GM21390 (cell line): ENCODE measurements around the gene TRRAP.
"Not testable (repeated sequence)": the region's sequence is repeated elsewhere in the genome, so short reads cannot be mapped to it uniquely, and the experiment has no call there.

Experiments
- ATAC-seq: cut with Tn5 transposase; IDR thresholded peaks from one replicate; pipeline ENCODE4 v1.9.1; 2021; ENCODE audit not compliant: unreplicated experiment

Gene TRRAP

DNA sequence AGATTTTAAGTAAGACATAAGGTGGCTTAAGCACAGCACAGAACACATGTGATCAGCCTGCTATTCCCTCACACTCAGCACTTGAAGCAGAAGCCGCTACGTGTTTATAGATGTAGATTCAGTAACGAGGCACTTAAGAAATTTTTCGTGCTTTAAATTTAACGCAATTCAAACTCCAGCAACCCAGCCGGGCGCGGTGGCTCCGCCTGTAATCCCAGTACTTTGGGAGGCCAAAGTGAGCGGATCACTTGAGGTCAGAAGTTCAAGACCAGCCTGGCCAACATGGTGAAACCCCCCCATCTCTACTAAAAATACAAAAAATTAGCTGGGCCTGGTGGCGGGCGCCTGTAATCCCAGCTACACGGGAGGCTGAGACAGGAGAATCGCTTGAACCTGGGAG is 167.9 kb downstream of the TRRAP start:
- not testable (repeated sequence) for ATAC-seq

DNA sequence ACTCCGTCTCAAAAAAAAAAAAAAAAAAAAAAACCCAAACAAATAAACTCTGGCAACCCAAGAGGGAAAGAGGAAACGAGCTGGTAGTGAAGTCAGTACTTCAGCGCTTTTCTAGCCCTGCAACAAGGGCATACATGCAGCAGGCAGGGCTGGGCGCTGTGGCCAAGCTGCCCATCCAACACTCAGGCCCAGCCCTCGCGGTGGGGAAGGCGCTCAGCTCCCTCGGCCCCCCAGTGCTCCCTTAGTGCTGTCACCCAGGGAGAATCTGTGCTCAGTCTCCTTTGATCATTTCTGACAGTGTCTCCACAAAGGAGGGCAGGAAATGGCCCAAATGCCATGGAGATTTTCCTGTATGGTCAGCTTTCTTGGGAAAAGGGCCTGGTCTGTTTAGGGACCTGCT is 168.4 kb downstream of the TRRAP start:
- no peak for ATAC-seq

DNA sequence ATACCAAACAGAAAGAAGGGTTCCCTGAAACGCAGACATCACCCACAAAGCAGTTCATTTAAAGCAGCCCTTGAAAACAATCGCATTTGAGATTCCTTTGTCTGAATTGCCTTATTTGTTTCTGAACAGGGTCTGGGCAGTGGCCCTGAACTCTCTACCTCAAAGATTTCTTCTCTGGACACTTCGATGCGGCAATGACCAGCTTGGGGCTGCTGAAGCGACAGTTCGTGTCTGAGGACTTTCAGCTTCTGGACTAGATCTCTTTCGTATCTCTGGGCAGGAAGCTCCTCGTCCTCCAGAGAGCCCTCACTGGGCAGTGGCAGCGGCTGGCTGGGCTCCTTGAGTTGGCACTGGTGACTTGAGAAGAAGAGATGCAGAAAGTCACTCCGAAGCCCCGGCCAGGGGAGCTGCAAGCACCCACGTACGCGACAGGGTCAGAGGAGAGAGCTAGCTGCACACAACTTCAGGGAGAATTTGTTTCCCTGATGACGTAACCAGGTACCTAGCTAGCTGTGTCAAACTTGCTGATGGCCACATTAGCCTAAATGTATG is 169.3 kb downstream of the TRRAP start:
- ATAC-seq: no peak

DNA sequence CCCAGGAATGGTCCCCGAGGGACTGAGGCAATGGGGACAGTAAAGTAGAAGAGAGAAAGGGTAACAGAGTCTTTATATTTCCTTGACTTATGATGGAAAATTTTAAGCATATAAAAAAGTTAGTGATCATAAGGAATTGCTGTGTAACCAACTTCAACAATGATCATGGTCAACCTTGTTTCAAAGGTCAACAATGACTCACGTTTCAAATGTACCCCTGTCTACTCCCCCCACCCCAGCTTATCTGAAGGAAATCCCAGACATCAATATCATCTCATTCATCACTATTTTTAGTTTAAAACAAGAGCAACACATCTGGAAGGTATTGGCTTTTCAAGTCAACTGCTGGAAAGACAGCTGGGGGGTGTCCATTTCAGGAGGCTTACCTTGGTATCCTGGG is 172.6 kb downstream of the TRRAP start:
- ATAC-seq: no peak

DNA sequence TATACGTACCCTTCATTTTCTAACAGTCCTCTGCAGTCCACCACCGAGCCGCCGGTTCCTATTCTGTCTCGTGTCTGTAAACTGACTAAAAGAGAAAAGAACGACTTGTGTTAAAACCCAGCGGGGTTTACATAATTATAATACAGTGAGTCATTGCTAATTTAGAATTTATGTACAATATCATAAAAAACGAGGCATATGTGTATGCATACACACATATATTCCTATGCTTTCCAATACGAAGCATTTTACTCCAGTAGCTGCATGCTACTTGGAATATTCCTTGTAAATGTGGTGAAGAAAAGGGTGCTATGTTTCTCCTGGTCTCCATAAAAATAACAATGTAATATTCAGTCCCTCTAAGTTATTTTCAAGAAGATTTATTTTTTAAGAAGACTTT is 176.4 kb downstream of the TRRAP start:
- no peak for ATAC-seq

DNA sequence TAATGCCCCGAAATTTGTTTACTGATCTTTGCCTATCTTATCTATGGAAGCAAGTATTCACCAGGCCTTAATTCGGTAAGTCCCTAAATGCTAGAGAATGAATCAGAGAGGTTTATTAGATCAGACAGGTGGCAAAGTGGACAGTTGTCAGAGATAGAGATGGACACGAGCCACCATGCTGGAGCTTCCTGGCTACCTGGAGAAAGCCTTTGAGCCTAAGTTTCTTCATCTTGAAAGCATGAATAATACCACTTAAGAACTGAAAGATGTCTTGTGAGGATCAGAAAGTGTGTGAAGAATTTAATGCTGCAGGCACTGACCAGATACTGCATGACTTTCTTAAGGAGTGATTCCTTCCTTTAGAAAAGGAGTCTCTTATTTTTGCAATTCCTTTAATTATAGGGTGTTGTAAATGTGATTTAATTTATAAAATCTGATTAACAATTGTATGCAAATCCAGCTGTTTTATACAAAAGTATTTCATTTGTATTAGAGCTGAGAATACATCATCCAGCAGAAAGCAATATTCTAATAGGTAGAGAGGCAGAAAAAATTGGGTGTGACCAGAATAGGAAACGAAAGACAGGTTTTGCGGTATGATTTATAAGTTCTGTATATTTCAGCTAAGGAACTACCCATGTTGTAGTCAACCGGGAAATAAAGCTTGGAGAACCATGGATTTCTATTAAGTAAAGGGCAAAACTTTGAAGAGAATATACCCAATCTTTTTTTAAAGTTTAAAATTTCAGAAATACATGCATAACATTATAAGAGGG is 182.9 kb downstream of the TRRAP start:
- ATAC-seq: no peak
